GM10266 (cell line): ENCODE measurements around the gene DZIP1.
"Not testable (repeated sequence)": the region's sequence is repeated elsewhere in the genome, so short reads cannot be mapped to it uniquely, and the experiment has no call there.

ENCODE experiments used
- DNase-seq: peaks from one replicate; pipeline ENCODE4 v3.0.0; 2012; ENCODE audit errors: extremely low spot score
- CTCF ChIP-seq: IDR thresholded peaks from 2 replicates; pipeline ENCODE4 v1.5.1; 2012; ENCODE audit warnings: mild to moderate bottlenecking, low read depth; ENCODE audit not compliant: control insufficient read depth, insufficient read depth; ENCODE audit errors: missing control alignments

Gene DZIP1

GRCh38 chr13:95644601-95645052, at the start of gene DZIP1:
Gene DZIP1 (minus strand): TSS chr13:95644706. CDS start chr13:95642029, 2,677 bp downstream.
- TF ChIP-seq CTCF = no peak

GRCh38 chr13:95690986-95691385, 46.5 kb upstream of the DZIP1 start:
- not testable (repeated sequence) for DNase-seq

More at GRCh38 chr13:95644601-95645052, at the start of gene DZIP1:
- peak; percentile 53 for DNase-seq

- no peak for TF ChIP-seq CTCF
- DNase-seq = no peak
Observed at GRCh38 chr13:95689582-95689926, 45.0 kb upstream of the DZIP1 start.

GRCh38 chr13:95684960-95685359, 40.5 kb upstream of the DZIP1 start:
- DNase-seq = not testable (repeated sequence)

GRCh38 chr13:95684418-95684817, 39.9 kb upstream of the DZIP1 start:
- no peak for TF ChIP-seq CTCF
- DNase-seq = no peak

GRCh38 chr13:95679722-95680121, 35.2 kb upstream of the DZIP1 start:
- no peak for TF ChIP-seq CTCF
- DNase-seq = no peak

- no peak for TF ChIP-seq CTCF
- no peak for DNase-seq
Observed at GRCh38 chr13:95678967-95679366, 34.5 kb upstream of the DZIP1 start.

- no peak for DNase-seq
- no peak for TF ChIP-seq CTCF
Observed at GRCh38 chr13:95677564-95678266, 33.2 kb upstream of the DZIP1 start.
